ENCODE measurements around the gene DNM1. TPM values are rescaled to one million over a fixed set of nuclear protein-coding genes. Genes with fewer than 3 reads are reported as not detected.

Gene DNM1
- polyA plus RNA-seq, 1 of the 3 experiments (the other 2 are of a cell fraction): 35.7 TPM

- TF ChIP-seq, protein P1, sequence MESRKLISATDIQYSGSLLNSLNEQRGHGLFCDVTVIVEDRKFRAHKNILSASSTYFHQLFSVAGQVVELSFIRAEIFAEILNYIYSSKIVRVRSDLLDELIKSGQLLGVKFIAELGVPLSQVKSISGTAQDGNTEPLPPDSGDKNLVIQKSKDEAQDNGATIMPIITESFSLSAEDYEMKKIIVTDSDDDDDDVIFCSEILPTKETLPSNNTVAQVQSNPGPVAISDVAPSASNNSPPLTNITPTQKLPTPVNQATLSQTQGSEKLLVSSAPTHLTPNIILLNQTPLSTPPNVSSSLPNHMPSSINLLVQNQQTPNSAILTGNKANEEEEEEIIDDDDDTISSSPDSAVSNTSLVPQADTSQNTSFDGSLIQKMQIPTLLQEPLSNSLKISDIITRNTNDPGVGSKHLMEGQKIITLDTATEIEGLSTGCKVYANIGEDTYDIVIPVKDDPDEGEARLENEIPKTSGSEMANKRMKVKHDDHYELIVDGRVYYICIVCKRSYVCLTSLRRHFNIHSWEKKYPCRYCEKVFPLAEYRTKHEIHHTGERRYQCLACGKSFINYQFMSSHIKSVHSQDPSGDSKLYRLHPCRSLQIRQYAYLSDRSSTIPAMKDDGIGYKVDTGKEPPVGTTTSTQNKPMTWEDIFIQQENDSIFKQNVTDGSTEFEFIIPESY (IDR thresholded peaks at IDR 0.05; ENCODE audit: borderline replicate concordance, low read depth): no peak
- TF ChIP-seq REST (IDR thresholded peaks at IDR 0.05; ENCODE audit: low read depth, low read length) (no peak), FOSL2 (IDR thresholded peaks at IDR 0.05; ENCODE audit: borderline replicate concordance, low read depth) (no peak), MEF2A (IDR thresholded peaks at IDR 0.05; ENCODE audit: borderline replicate concordance, low read depth) (no peak), RFX5 (IDR thresholded peaks at IDR 0.05; ENCODE audit: low read length) (no peak), JUND (IDR thresholded peaks at IDR 0.05) (no peak), EP300 (IDR thresholded peaks at IDR 0.05; ENCODE audit: borderline replicate concordance in 1 of 2, low read depth in 1 of 2, low read length in 1 of 2) (no peak), FOXM1 (IDR thresholded peaks at IDR 0.05; ENCODE audit: low read depth) (no peak)
- TF ChIP-seq, protein P2, sequence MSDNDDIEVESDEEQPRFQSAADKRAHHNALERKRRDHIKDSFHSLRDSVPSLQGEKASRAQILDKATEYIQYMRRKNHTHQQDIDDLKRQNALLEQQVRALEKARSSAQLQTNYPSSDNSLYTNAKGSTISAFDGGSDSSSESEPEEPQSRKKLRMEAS (IDR thresholded peaks at IDR 0.05; ENCODE audit: low read depth): no peak
- TF ChIP-seq, protein P3, sequence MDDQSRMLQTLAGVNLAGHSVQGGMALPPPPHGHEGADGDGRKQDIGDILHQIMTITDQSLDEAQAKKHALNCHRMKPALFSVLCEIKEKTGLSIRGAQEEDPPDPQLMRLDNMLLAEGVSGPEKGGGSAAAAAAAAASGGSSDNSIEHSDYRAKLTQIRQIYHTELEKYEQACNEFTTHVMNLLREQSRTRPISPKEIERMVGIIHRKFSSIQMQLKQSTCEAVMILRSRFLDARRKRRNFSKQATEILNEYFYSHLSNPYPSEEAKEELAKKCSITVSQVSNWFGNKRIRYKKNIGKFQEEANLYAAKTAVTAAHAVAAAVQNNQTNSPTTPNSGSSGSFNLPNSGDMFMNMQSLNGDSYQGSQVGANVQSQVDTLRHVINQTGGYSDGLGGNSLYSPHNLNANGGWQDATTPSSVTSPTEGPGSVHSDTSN (IDR thresholded peaks at IDR 0.05): no peak
- TF ChIP-seq, protein P4, sequence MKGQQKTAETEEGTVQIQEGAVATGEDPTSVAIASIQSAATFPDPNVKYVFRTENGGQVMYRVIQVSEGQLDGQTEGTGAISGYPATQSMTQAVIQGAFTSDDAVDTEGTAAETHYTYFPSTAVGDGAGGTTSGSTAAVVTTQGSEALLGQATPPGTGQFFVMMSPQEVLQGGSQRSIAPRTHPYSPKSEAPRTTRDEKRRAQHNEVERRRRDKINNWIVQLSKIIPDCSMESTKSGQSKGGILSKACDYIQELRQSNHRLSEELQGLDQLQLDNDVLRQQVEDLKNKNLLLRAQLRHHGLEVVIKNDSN (IDR thresholded peaks at IDR 0.05; ENCODE audit: borderline replicate concordance, low read depth): no peak
Observed at GRCh38 chr9:128288273-128289004, 85.3 kb downstream of the DNM1 start (continued).

DNA sequence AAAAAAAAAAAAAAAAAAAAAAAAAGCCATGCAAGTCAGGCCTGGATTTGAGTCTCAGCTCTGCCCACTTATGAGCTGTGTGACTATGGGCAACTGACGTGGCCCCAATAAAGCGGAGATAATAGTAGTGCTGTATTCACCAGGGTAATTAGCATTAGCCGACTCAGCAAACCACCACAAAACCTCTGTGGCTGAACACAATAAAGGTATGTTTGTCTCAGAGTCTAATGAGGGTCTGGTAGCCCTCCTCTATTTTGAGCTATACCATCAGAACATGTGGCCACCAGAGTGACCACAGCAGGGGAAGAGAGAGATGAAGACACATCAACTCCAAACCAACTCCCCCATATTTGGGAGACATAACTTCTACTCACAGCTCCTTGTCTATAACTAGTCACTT lies 88.8 kb downstream of the DNM1 start:
- H3K4me2 ChIP-seq: no peak overlapping the region
- no peaks in the 10 kb centered on the region for H3K27me3 ChIP-seq (ENCODE audit: insufficient read depth)
- peaks cover 4 to 5% of the 10 kb centered on the region in 2 experiments; a peak in 2 of 4 replicates for H3K4me1 ChIP-seq (ENCODE audit: control insufficient read depth in 1 of 2, insufficient read depth in 2 of 2, low read depth in 1 of 2, low read length in 1 of 2)
- H3F3A ChIP-seq (replicated peaks; ENCODE audit: insufficient read depth): no peaks in the 10 kb centered on the region
- ChIA-PET POLR2A (no interaction called here), CTCF (interaction anchor here (0.7 to 9.4 kb wide), 5 partner anchors 42 to 121 kb away, joined by 3 to 80 read pairs (median 3); no protein-coding TSS in a partner anchor)
- H3K36me3 ChIP-seq (replicated peaks in 1 of 2; ENCODE audit: control insufficient read depth in 1 of 2, insufficient read depth in 2 of 2, low read length in 1 of 2): no peaks in the 10 kb centered on the region
- H3K79me2 ChIP-seq (ENCODE audit: insufficient read depth): no peaks in the 10 kb centered on the region
- no peaks in the 10 kb centered on the region for H4K20me1 ChIP-seq (ENCODE audit: insufficient read depth)
- DNase-seq: no peak
- H2AFZ ChIP-seq (ENCODE audit: low read depth): no peak overlapping the region
- no peaks in the 10 kb centered on the region for H3K9me2 ChIP-seq
- no peak overlapping the region for H3K27ac ChIP-seq (ENCODE audit: low read depth in 2 of 2, low read length in 1 of 2)
- WGBS (ENCODE audit: low lambda C conversion rate): 95% methylated on average over 3 of the region's 3 CpGs
- H3K4me3 ChIP-seq (ENCODE audit: low read depth in 2 of 2, low read length in 1 of 2): no peak overlapping the region
- no peaks in the 10 kb centered on the region for H3K9me3 ChIP-seq
- H3K9ac ChIP-seq: no peak overlapping the region
- TF ChIP-seq RFX5 (IDR thresholded peaks at IDR 0.05; ENCODE audit: low read length) (no peak), FOXJ3 (CRISPR knock-in tag; IDR thresholded peaks at IDR 0.05) (no peak), POLR2AphosphoS5 (IDR thresholded peaks at IDR 0.05; ENCODE audit: low read depth, low read length) (no peak), SIN3A (IDR thresholded peaks at IDR 0.05; ENCODE audit: borderline replicate concordance, low read depth, low read length) (no peak), REST (IDR thresholded peaks at IDR 0.05; ENCODE audit: low read depth, low read length) (no peak), TAF1 (IDR thresholded peaks at IDR 0.05; ENCODE audit: borderline replicate concordance, low read depth, low read length) (no peak), SMC3 (IDR thresholded peaks at IDR 0.05; ENCODE audit: low read depth, low read length) (no peak), NRF1 (IDR thresholded peaks at IDR 0.05; ENCODE audit: low read depth, low read length) (no peak)
- TF ChIP-seq, protein P4 (IDR thresholded peaks at IDR 0.05; ENCODE audit: borderline replicate concordance, low read depth): no peak

Data from SK-N-SH (cell line).